ENCODE results near the gene CHCT1. TPM values are rescaled to one million over a fixed set of nuclear protein-coding genes. Genes with fewer than 3 reads are reported as not detected.
"Not testable (repeated sequence)": the region's sequence is repeated elsewhere in the genome, so short reads cannot be mapped to it uniquely, and the experiment has no call there.

Gene CHCT1
- total RNA-seq, 5 donors from 2014 or later (not counting 1 experiment from before 2014, with no cell fraction given): not detected

DNA sequence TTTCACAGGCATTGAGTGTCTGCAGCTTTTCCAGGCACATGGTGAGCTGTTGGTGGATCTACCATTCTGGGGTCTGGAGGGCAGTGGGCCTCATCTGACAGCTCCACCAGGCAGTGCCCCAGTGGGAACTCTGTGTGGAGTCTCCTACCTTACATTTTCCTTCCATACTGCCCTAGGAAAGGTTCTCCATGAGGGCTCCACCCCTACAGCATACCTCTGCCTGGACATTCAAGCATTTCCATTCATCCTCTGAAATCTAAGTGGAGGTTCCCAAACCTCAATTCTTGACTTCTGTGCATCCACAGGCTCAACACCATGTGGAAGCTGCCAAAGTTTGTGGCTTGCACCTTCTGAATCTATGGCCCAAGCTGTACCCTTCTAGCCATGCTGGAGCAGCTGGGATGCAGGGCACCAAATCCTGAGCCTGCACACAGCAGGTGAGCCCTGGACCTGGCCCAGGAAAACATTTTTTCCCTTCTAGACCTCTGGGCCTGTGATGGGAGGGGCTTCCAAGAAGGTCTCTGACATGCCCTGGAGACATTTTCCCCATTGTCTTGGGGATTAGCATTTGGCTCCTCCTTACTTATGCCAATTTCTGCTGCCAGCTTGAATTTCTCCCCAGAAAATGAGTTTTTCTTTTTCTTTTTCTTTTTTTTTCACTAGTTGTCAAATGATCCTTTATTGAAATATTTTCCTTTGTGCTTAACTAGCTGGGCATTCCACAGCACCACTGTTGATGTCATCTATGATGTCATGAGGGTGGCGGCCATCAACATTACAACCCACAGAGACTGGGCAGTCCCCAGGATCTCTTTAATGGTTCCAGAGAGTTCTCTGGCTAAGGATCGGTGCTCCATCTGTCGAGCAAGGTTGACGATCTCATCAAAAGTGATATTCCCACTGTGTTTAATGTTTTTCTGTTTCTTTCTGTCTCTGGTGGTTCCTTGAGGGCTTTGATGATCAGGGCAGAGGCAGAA lies 11.0 kb downstream of the CHCT1 start:
- H3K4me3 Mint-ChIP-seq; ATAC-seq (replicated peaks in 1 of 4); H3K9me3 Mint-ChIP-seq; H3K9me3 ChIP-seq; H3K36me3 ChIP-seq (ENCODE audit: control insufficient read depth in 2 of 2, extremely low read depth in 1 of 2, insufficient read depth in 1 of 2, low read length in 1 of 2); DNase-seq; H3K4me3 ChIP-seq (ENCODE audit: control insufficient read depth in 1 of 2, extremely low read depth in 1 of 2, low read length in 1 of 2); H3K36me3 Mint-ChIP-seq; H3K4me1 ChIP-seq (ENCODE audit: control insufficient read depth in 1 of 2, extremely low read depth in 1 of 2, insufficient read depth in 2 of 2, low read length in 2 of 2); H3K4me1 Mint-ChIP-seq; POLR2A ChIA-PET; H3K27ac ChIP-seq (ENCODE audit: low read length); H3K27ac Mint-ChIP-seq: not testable (repeated sequence)
- CTCF ChIA-PET: interaction anchor here (0.6 kb wide), 2 partner anchors 520 to 970 kb away, joined by 3 to 5 read pairs; no protein-coding TSS in a partner anchor
- WGBS (ENCODE audit: insufficient coverage): 93% methylated on average over 3 of the region's 4 CpGs
- peaks cover 0 to 18% of the 10 kb centered on the region in 2 experiments for H3K27me3 ChIP-seq (replicated peaks in 1 of 2; ENCODE audit: control insufficient read depth in 2 of 2, extremely low read depth in 1 of 2, insufficient read depth in 2 of 2, low read length in 1 of 2)
- H3K27me3 Mint-ChIP-seq: peaks cover 2 to 13% of the 10 kb centered on the region in 2 donors

DNA sequence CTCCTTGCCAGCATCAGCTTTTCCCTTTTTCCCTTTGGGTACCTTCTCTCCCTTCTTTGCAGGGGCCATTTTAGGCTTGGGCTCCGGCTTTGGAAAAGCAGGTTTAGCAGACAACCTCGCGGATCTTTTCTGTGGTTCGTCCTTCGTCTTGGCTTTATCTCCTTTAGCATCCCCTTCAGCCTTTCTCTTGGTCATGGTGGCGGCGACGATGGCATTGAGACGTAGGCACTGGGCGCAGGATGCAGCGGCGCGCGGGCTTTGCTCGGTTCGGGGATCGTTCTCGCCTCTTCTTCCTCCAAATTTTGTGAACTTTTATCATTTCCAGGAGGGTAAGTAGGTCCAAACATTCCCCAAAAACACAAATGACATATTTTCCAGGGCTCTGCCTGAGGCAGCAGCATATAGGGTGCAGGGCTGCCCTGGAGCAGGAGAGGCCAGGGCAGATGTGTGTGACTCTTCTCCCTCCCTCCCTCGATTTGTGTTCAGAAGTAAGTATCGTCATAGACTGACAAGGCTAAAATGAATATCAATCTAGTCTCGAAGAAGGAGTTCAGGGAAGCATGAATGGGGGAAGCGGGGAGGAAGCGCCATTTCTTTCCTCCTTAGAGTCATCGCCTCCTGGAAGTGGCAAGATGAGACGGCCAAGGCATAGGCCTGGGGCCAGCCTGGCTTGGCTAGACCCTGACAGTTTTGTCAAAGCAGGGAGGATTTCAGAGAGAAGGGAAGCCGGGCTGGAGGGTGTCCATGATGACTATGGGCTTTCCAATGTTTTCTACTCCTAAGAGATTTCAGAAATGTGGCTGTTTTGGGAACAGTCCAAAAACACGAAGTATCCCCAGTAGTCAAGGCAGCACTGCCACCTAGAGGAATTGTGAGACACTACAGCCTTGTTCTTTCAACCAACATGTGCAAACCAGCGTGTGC lies 13.2 kb downstream of the CHCT1 start:
- Mint-ChIP-seq H3K36me3 (no peaks in the 10 kb centered on the region), H3K4me3 (no peak overlapping the region), H3K4me1 (peaks cover 0 to 6% (median 0%) of the 10 kb centered on the region in 3 donors), H3K9me3 (no peaks in the 10 kb centered on the region), H3K27ac (no peak overlapping the region), H3K27me3 (peaks cover 2 to 13% of the 10 kb centered on the region in 2 donors)
- Histone ChIP-seq H3K36me3 (ENCODE audit: control insufficient read depth in 2 of 2, extremely low read depth in 1 of 2, insufficient read depth in 1 of 2, low read length in 1 of 2) (no peaks in the 10 kb centered on the region), H3K4me3 (ENCODE audit: control insufficient read depth in 1 of 2, extremely low read depth in 1 of 2, low read length in 1 of 2) (no peak overlapping the region), H3K9me3 (no peaks in the 10 kb centered on the region), H3K27me3 (replicated peaks in 1 of 2; ENCODE audit: control insufficient read depth in 2 of 2, extremely low read depth in 1 of 2, insufficient read depth in 2 of 2, low read length in 1 of 2) (peaks cover 0 to 13% of the 10 kb centered on the region in 2 experiments), H3K4me1 (ENCODE audit: control insufficient read depth in 1 of 2, extremely low read depth in 1 of 2, insufficient read depth in 2 of 2, low read length in 2 of 2) (peaks cover 0 to 3% of the 10 kb centered on the region in 2 experiments), H3K27ac (ENCODE audit: low read length) (no peak overlapping the region)
- CTCF ChIA-PET: interaction anchor here in 1 of 2 donors (0.6 to 1.3 kb wide), 2 partner anchors 84 to 293 kb away, joined by 3 to 5 read pairs; no protein-coding TSS in a partner anchor
- DNase-seq: peak in 34 of 35 experiments; percentile 6 to 82 (median 37)
- POLR2A ChIA-PET: no interaction called here
- peak; percentile 54 to 74 (median 56) for ATAC-seq (replicated peaks in 1 of 4)
- WGBS (ENCODE audit: insufficient coverage): 92% methylated on average over 23 of the region's 28 CpGs

DNA sequence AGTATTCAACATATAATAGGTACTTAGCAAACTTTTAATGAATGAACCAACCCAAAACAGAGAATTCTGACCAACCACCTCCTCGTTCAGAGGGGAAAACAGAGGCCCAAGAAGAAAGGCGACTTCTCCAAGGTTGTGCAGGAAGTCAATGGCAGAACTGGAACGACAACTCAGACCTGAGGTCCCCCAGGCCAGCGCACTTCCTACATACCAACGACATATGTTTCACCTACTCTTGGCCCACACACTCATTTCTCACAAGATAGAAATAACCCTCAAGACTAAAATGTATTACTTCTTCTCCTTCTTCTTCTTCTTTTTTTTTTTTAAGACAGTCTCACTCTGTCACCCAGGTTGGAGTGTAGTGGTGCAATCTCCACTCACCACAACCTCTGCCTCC lies 14.4 kb downstream of the CHCT1 start:
- Histone ChIP-seq H3K27me3 (replicated peaks in 1 of 2; ENCODE audit: control insufficient read depth in 2 of 2, extremely low read depth in 1 of 2, insufficient read depth in 2 of 2, low read length in 1 of 2) (peaks cover 0 to 13% of the 10 kb centered on the region in 2 experiments), H3K4me3 (ENCODE audit: control insufficient read depth in 1 of 2, extremely low read depth in 1 of 2, low read length in 1 of 2) (no peak overlapping the region), H3K27ac (ENCODE audit: low read length) (no peak overlapping the region), H3K4me1 (ENCODE audit: control insufficient read depth in 1 of 2, extremely low read depth in 1 of 2, insufficient read depth in 2 of 2, low read length in 2 of 2) (peaks cover 0 to 3% of the 10 kb centered on the region in 2 experiments), H3K9me3 (no peaks in the 10 kb centered on the region), H3K36me3 (ENCODE audit: control insufficient read depth in 2 of 2, extremely low read depth in 1 of 2, insufficient read depth in 1 of 2, low read length in 1 of 2) (no peaks in the 10 kb centered on the region)
- CTCF ChIA-PET: no interaction called here
- H3K4me1 Mint-ChIP-seq: peaks cover 0 to 6% (median 0%) of the 10 kb centered on the region in 3 donors
- WGBS (ENCODE audit: insufficient coverage): 23% methylated on average over 2 of the region's 5 CpGs
- H3K4me3 Mint-ChIP-seq: no peak overlapping the region
- DNase-seq (no peak), ATAC-seq (replicated peaks in 1 of 4) (no peak)
- no peaks in the 10 kb centered on the region for H3K36me3 Mint-ChIP-seq
- H3K9me3 Mint-ChIP-seq: no peaks in the 10 kb centered on the region
- POLR2A ChIA-PET: no interaction called here
- H3K27me3 Mint-ChIP-seq: peaks cover 2 to 8% of the 10 kb centered on the region in 2 donors
- no peak overlapping the region for H3K27ac Mint-ChIP-seq

GRCh38 chr17:60439501-60439900 lies 17.2 kb downstream of the CHCT1 start:
- POLR2A ChIA-PET: no interaction called here
- Mint-ChIP-seq H3K9me3 (no peaks in the 10 kb centered on the region), H3K27me3 (peaks cover 2 to 5% of the 10 kb centered on the region in 2 donors), H3K4me3 (no peak overlapping the region), H3K4me1 (peaks cover 0 to 6% (median 0%) of the 10 kb centered on the region in 3 donors), H3K27ac (no peak overlapping the region), H3K36me3 (no peaks in the 10 kb centered on the region)
- Histone ChIP-seq H3K4me3 (ENCODE audit: control insufficient read depth in 1 of 2, extremely low read depth in 1 of 2, low read length in 1 of 2) (no peak overlapping the region), H3K36me3 (ENCODE audit: control insufficient read depth in 2 of 2, extremely low read depth in 1 of 2, insufficient read depth in 1 of 2, low read length in 1 of 2) (peaks cover 0 to 4% of the 10 kb centered on the region in 2 donors), H3K4me1 (ENCODE audit: control insufficient read depth in 1 of 2, extremely low read depth in 1 of 2, insufficient read depth in 2 of 2, low read length in 2 of 2) (peaks cover 0 to 3% of the 10 kb centered on the region in 2 experiments), H3K27me3 (replicated peaks in 1 of 2; ENCODE audit: control insufficient read depth in 2 of 2, extremely low read depth in 1 of 2, insufficient read depth in 2 of 2, low read length in 1 of 2) (peaks cover 0 to 7% of the 10 kb centered on the region in 2 experiments), H3K9me3 (no peaks in the 10 kb centered on the region), H3K27ac (ENCODE audit: low read length) (no peak overlapping the region)
- DNase-seq (no peak), ATAC-seq (replicated peaks in 1 of 4) (no peak)
- no CpG with 5 or more reads among the region's 2 CpGs for WGBS (ENCODE audit: insufficient coverage)
- CTCF ChIA-PET: interaction anchor here in 1 of 2 donors (0.7 kb wide), 1 partner anchor 177 kb away, joined by 3 read pairs; no protein-coding TSS in a partner anchor

DNA sequence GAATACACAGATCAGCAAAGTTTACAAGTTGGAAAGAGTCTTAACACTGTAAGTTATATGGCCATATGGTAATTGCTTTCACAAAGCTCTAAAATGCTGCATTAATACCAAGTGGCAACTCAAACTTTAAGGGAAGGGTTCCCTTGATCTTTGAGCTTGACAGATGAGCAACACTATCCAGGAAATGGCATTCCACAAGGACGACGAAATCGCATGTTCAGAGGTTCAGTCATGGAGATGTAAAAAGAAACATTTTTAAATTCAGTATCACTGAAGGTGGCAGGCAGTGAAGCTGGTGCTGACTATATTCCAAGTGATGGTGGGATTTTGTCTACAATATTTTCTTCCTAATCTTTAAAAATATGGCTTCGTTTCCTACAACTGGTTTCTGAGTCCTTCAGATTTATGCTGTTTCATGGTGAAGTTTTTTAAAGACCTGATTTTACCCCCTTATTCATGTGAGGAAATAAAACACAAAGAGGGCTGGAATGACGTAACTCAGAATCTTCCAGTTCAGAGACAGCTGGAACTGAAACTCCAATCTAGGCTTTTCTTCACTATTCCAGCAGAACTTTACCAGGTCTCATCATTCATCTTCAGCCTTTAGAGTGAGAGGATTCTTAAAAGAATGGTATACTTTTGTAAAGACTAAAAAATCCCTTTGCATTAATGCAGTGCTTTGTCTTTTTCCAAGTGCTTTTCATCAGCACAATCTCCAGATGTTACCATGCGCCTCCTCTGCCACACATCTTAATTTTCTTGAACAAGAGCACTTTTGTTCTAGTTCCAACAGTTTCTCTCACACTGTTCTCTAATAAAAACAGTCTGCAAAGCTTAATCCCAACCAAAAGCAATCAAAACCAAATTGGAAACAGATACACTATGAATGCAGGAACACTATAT lies 20.2 kb downstream of the CHCT1 start:
- H3K4me1 Mint-ChIP-seq: no peaks in the 10 kb centered on the region
- no peaks in the 10 kb centered on the region for H3K27me3 Mint-ChIP-seq
- Histone ChIP-seq H3K9me3 (no peaks in the 10 kb centered on the region), H3K27ac (ENCODE audit: low read length) (no peak overlapping the region), H3K36me3 (ENCODE audit: control insufficient read depth in 2 of 2, extremely low read depth in 1 of 2, insufficient read depth in 1 of 2, low read length in 1 of 2) (peaks cover 0 to 11% of the 10 kb centered on the region in 2 donors), H3K4me1 (ENCODE audit: control insufficient read depth in 1 of 2, extremely low read depth in 1 of 2, insufficient read depth in 2 of 2, low read length in 2 of 2) (no peaks in the 10 kb centered on the region), H3K27me3 (replicated peaks in 1 of 2; ENCODE audit: control insufficient read depth in 2 of 2, extremely low read depth in 1 of 2, insufficient read depth in 2 of 2, low read length in 1 of 2) (no peaks in the 10 kb centered on the region), H3K4me3 (ENCODE audit: control insufficient read depth in 1 of 2, extremely low read depth in 1 of 2, low read length in 1 of 2) (no peak overlapping the region)
- 100% methylated on average over 1 of the region's 6 CpGs for WGBS (ENCODE audit: insufficient coverage)
- H3K4me3 Mint-ChIP-seq: no peak overlapping the region
- POLR2A ChIA-PET: no interaction called here
- ATAC-seq (replicated peaks in 1 of 4) (no peak), DNase-seq (no peak)
- CTCF ChIA-PET: no interaction called here
- H3K36me3 Mint-ChIP-seq: peaks cover 8% of the 10 kb centered on the region
- H3K27ac Mint-ChIP-seq: no peak overlapping the region
- no peaks in the 10 kb centered on the region for H3K9me3 Mint-ChIP-seq

Data from T-cell (primary cell).